ENCODE data around the gene LRRC14B. TPM values are rescaled to one million over a fixed set of nuclear protein-coding genes. Genes with fewer than 3 reads are reported as not detected.

LRRC14B gene
- total RNA-seq, 2 donors from 2014 or later = not detected

DNA sequence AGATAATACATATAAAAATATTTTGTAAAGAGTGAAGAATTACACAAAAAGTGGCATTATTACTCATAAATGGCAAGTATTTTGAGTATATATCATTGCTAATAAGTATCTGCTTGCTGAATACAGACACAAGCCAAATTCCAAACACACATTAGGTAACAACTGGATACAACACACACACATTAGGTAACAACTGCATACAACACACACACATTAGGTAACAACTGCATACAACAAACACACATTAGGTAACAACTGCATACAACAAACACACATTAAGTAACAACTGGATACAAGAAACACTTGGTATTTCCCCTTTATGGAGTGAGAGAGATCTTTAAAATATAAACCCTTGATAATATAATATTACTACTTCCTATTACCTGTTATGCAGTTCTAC, 13.2 kb downstream of the LRRC14B start:
- TF ChIP-seq, protein P1, sequence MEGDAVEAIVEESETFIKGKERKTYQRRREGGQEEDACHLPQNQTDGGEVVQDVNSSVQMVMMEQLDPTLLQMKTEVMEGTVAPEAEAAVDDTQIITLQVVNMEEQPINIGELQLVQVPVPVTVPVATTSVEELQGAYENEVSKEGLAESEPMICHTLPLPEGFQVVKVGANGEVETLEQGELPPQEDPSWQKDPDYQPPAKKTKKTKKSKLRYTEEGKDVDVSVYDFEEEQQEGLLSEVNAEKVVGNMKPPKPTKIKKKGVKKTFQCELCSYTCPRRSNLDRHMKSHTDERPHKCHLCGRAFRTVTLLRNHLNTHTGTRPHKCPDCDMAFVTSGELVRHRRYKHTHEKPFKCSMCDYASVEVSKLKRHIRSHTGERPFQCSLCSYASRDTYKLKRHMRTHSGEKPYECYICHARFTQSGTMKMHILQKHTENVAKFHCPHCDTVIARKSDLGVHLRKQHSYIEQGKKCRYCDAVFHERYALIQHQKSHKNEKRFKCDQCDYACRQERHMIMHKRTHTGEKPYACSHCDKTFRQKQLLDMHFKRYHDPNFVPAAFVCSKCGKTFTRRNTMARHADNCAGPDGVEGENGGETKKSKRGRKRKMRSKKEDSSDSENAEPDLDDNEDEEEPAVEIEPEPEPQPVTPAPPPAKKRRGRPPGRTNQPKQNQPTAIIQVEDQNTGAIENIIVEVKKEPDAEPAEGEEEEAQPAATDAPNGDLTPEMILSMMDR (IDR thresholded peaks at IDR 0.05) = no peak
- TF ChIP-seq POLR2A (IDR thresholded peaks at IDR 0.05) = no peak
- H3K36me3 ChIP-seq (replicated peaks in 1 of 2; ENCODE audit: insufficient read depth in 1 of 2, low read depth in 2 of 2) = peaks cover 0 to 10% of the 10 kb centered on the region in 2 donors
- H3K9me3 ChIP-seq = no peaks in the 10 kb centered on the region
- intact Hi-C loops (cut with DNase I) = no loop called here
- no peaks in the 10 kb centered on the region for H3K27me3 ChIP-seq
- no peak for ATAC-seq
- no peaks in the 10 kb centered on the region for H3K4me1 ChIP-seq
- no peak overlapping the region for H3K27ac ChIP-seq
- no peak overlapping the region for H3K4me3 ChIP-seq
- DNase-seq = no peak

GRCh38 chr5:204966-205670, 13.8 kb downstream of the LRRC14B start:
- no peak overlapping the region for H3K27ac ChIP-seq
- no peaks in the 10 kb centered on the region for H3K9me3 ChIP-seq
- H3K36me3 ChIP-seq (replicated peaks in 1 of 2; ENCODE audit: insufficient read depth in 1 of 2, low read depth in 2 of 2) = peaks cover 0 to 10% of the 10 kb centered on the region in 2 donors
- no peaks in the 10 kb centered on the region for H3K27me3 ChIP-seq
- no peaks in the 10 kb centered on the region for H3K4me1 ChIP-seq
- intact Hi-C loops (cut with DNase I) = no loop called here
- TF ChIP-seq, protein P1 (IDR thresholded peaks at IDR 0.05) = no peak
- no peak for TF ChIP-seq POLR2A (IDR thresholded peaks at IDR 0.05)
- DNase-seq (no peak), ATAC-seq (no peak)
- H3K4me3 ChIP-seq = no peak overlapping the region
- WGBS, 2 donors = 94 to 97% methylated on average over 30 of the region's 30 CpGs

- peaks cover 0 to 10% of the 10 kb centered on the region in 2 donors for H3K36me3 ChIP-seq (replicated peaks in 1 of 2; ENCODE audit: insufficient read depth in 1 of 2, low read depth in 2 of 2)
- H3K27me3 ChIP-seq = no peaks in the 10 kb centered on the region
- H3K4me1 ChIP-seq = no peaks in the 10 kb centered on the region
- no peaks in the 10 kb centered on the region for H3K9me3 ChIP-seq
- no peak overlapping the region for H3K27ac ChIP-seq
- no peak for ATAC-seq
- DNase-seq = no peak
- intact Hi-C loops (cut with DNase I) = no loop called here
- no peak for TF ChIP-seq POLR2A (IDR thresholded peaks at IDR 0.05)
- TF ChIP-seq, protein P1 (IDR thresholded peaks at IDR 0.05) = no peak
- H3K4me3 ChIP-seq = no peak overlapping the region
- WGBS, 2 donors = 74% methylated on average over 11 of the region's 11 CpGs
Observed at GRCh38 chr5:206406-206805, 15.1 kb downstream of the LRRC14B start.

DNA sequence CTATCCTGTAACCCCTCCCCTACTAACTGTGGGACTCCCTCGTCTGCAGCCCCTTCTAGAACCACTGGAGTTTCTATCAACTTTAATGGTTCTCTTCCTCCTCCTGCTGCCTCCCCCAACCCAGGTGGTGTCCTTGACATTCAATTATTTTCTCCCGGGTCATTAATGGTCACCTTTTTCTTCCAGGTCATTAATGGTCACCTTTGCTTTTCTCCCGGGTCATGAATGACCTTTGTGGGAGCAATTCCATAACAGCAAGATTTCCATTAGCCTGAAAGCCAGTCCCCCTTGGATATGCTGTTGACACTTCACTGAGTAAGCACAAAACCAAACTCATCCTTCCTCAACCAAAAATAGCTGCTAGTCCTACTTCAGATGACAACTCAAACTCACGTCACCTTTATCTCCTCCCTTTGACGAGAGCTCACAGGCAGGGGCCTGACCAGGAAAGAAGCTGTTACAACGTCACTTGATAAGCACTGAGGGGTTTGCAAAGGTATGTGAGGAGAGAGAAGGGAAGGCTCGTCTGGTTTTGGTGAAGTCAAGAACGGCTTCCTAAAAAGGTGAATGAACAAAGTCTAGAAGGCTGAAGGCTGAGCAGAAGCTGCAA, 15.7 kb downstream of the LRRC14B start:
- 77 to 78% methylated on average over 8 of the region's 8 CpGs for WGBS, 2 donors
- no peak for DNase-seq
- TF ChIP-seq, protein P1 (IDR thresholded peaks at IDR 0.05) = no peak
- no peak for TF ChIP-seq POLR2A (IDR thresholded peaks at IDR 0.05)

GRCh38 chr5:207599-207998, 16.3 kb downstream of the LRRC14B start:
- intact Hi-C loops (cut with DNase I) = no loop called here
- H3K36me3 ChIP-seq (replicated peaks in 1 of 2; ENCODE audit: insufficient read depth in 1 of 2, low read depth in 2 of 2) = peaks cover 0 to 10% of the 10 kb centered on the region in 2 donors
- ATAC-seq (no peak), DNase-seq (no peak)
- no peak overlapping the region for H3K27ac ChIP-seq
- H3K9me3 ChIP-seq = no peaks in the 10 kb centered on the region
- TF ChIP-seq, protein P1 (IDR thresholded peaks at IDR 0.05) = no peak
- no peak for TF ChIP-seq POLR2A (IDR thresholded peaks at IDR 0.05)
- no peaks in the 10 kb centered on the region for H3K27me3 ChIP-seq
- 83 to 86% methylated on average over 14 of the region's 14 CpGs for WGBS, 2 donors
- H3K4me1 ChIP-seq = no peaks in the 10 kb centered on the region
- no peak overlapping the region for H3K4me3 ChIP-seq

More for the DNA sequence above, 15.7 kb downstream of the LRRC14B start:
- Histone ChIP-seq H3K27ac (no peak overlapping the region), H3K36me3 (replicated peaks in 1 of 2; ENCODE audit: insufficient read depth in 1 of 2, low read depth in 2 of 2) (peaks cover 0 to 10% of the 10 kb centered on the region in 2 donors), H3K9me3 (no peaks in the 10 kb centered on the region), H3K27me3 (no peaks in the 10 kb centered on the region), H3K4me1 (no peaks in the 10 kb centered on the region), H3K4me3 (no peak overlapping the region)
- ATAC-seq = no peak
- intact Hi-C loops (cut with DNase I) = no loop called here

All from body of pancreas (tissue), 4 donors.